GM21529 (cell line): ENCODE results near the gene HEATR5B.
"Not testable (repeated sequence)": the region's sequence is repeated elsewhere in the genome, so short reads cannot be mapped to it uniquely, and the experiment has no call there.

ENCODE experiments used
- ATAC-seq: cut with Tn5 transposase; IDR thresholded peaks from one replicate; pipeline ENCODE4 v1.9.1; 2021; ENCODE audit not compliant: unreplicated experiment

HEATR5B gene

GRCh38 chr2:36988008-36988407 is 96.2 kb downstream of the HEATR5B start:
- no peak for ATAC-seq

DNA sequence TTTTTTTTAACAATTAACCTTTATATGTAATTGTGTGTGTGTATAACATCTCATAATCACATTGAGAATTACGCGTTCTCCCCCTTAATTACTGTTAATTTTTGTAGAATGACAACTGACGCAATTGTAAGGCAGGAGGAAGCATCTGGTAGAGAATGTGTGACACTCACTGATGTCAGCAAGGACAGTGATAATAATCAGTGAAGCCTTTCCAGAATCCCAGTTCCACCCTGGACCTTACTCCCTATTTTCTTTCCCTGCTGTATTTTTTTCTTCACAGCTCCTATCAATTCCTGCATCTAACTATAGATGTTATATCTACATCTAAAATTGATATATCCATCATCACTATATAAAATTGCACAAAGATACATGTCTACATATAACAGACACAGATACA is 101.7 kb downstream of the HEATR5B start:
- ATAC-seq, result no peak

DNA sequence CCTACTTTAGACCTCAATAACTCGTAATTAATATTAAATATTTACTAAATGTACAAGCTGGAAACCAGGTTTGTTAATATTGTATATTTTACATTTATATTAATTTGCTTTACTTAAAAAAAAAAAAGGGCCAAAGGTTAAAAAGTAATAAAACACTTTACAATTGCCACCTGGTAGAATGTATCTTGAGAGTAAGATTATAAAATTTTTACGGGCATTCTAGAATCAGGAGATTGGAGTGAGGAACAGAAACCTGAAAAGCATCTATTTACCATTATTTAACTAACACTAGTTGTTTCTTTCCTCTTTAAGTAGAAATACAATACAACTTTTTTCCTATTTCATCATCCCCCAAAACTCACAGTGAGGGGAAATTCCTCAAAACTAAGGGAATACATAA is 102.3 kb downstream of the HEATR5B start:
- ATAC-seq, result no peak

DNA sequence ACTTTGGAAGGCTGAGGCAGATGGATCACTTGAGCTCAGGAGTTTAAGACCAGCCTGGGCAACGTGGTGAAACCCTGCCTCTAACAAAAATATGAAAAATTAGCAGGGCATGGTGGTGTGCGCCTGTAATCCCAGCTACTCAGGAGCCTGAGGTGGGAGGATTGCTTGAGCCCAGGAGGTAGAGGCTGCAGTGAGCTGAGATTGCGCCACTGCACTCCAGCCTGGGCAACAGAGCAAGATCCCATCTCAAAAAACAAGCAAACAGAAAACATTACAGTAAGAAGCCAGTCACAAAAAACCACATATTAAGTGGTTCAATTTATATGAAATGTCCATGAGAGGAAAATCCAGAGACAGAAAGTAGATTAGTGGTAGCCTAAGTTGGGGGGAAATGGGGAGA is 105.2 kb downstream of the HEATR5B start:
- ATAC-seq, result not testable (repeated sequence)

DNA sequence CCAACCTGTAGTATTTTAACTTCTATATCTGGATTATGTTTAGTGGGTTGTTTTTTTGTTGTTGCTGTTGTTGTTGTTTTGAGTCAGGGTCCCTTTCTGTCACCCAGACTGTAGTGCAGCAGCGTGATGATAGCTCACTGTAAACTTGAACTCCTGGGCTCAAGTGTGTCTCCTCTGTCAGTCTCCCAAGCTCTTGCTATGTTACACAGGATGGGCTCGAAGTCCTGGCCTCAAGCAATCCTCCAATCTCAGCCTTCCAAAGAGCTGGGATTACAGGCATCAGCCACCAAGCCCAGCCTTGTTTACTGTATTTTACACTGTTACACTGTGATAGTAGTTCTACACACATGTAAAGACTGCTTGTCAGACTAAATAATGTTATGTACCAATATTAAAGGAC is 108.1 kb downstream of the HEATR5B start:
- ATAC-seq, result no peak

DNA sequence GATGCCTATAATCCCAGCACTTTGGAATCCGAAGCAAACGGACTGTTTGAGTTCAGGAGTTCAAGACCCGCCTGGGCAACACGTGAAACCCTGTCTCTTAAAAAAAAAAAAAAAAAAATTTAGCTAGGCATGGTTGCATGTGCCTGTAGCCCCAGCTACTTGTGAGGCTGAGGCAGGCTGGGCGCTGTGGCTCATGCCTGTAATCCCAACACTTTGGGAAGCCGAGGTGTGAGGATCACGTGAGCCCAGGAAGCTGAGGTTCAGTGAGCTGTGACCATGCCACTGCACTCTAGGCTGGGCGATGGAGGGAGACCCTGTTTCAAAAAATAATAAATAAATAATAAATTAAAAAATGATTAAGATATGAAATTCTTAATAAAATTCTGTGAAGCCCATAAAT is 108.9 kb downstream of the HEATR5B start:
- no peak for ATAC-seq

GRCh38 chr2:36973320-36973719 is 110.9 kb downstream of the HEATR5B start:
- no peak for ATAC-seq

- ATAC-seq, result no peak
Observed at GRCh38 chr2:36971990-36972389, 112.2 kb downstream of the HEATR5B start.

DNA sequence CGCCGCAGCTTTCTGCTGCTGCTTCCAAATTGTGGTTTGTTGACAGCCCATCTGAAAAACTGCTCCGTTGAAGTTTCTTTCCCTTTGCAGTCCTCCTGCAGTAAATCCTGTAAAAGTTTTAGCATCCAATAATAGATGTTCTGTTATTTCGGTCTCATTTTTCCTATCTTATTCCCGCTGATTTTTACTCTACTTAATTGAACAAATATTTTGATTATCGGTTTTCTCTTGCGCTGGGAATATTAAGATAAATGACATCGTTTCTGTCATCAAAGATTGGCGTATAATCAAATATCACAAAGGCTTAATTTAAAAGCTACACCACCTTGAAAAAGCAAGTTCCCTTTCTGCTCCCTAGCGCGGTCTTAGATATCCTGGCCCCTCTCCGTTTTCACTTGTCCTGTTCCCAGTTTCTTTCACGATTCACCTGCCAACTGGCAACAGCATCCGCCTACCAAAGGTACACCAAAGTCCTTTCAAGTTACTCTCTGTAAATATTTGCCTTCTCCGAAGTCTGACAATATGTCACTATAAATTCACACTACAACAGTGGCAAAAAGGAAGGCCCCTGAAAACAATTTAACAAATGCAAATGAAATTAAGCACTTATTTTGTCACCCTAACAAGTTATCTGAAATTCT is 116.8 kb downstream of the HEATR5B start:
- no peak for ATAC-seq

DNA sequence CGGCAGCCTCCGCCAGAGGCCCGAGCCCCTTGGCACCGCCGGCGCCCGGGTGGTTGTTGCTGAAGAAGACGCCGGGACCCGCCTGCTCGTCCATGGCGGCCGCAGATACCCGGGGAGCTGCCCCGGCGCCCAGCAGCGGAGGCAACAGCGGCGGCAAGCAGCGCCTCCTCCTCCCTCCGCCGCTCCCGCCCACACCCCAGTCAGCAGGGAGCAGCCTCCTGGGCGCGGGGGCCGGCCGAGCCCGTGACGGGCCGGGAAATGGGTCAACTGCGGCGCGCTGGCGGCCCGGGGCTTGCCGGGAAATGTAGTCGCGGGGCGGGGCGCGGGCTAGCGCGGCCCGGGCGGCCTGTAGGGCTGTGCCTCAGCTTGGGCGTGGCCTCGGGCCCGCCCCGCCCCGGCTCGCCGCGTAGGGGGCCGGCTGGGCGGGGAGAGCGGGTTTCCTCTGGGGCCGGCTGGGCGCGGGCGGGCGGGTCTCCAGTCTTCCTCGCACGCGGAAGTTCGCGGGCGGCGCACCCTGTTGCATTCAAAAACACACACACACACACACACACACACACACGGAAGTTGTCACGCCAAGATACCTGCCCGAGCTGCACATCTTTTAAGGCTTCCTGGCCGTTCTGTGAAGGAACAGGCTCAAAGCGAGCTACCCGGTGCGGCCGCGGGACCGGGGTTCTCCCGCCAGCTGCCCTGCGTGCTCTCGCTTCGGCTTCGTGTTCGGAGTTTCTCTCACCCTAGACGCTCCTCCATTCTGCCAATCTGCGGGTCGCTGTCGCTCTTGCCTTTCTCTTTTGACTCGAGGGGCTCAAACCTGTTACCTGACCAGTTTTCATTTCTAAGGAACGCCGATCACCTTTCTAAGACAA is 117.6 kb downstream of the HEATR5B start, which contains the start of gene STRN:
STRN (minus strand) TSS at position 167 of the 866 bp plus-strand sequence; CDS start at position 94, 73 bp downstream.
- ATAC-seq, result peak; percentile 96

DNA sequence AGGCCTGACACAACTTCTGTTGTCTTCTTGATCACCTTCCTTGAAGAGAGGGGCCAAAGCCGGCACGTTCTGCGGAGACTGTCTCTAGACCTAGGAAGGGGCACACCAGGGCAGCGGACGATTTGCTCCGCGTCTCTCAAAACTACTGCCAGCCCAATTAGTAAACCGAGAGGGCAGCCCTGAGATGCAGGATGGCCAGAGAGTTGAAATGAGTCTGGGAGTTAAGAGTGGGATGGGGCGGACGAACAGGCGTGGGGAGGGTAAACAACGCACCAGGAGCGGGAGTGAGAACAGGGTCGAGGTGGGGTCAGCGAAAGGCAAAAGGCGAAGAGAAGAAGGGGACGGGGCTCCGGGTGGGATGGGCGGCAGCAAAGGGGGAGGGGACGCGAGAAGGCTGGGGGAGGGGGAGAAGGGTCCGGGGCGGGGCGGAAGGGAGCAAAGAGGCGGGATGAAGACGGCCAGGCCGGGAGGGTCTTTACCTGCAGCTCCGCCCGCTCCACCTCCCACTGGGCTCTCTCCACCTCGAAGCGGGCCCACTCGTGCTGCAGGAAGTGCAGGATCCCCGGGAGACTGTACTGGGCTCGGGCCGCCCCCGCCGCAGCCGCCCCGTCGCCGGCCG is 118.3 kb downstream of the HEATR5B start:
- ATAC-seq, result peak; percentile 25

GRCh38 chr2:36965206-36965605 is 119.0 kb downstream of the HEATR5B start:
- no peak for ATAC-seq

- ATAC-seq, result no peak
Observed at GRCh38 chr2:36964496-36965058, 119.6 kb downstream of the HEATR5B start.

- no peak for ATAC-seq
Observed at GRCh38 chr2:36963734-36964133, 120.4 kb downstream of the HEATR5B start.

- ATAC-seq, result no peak
Observed at GRCh38 chr2:36963106-36963505, 121.1 kb downstream of the HEATR5B start.

DNA sequence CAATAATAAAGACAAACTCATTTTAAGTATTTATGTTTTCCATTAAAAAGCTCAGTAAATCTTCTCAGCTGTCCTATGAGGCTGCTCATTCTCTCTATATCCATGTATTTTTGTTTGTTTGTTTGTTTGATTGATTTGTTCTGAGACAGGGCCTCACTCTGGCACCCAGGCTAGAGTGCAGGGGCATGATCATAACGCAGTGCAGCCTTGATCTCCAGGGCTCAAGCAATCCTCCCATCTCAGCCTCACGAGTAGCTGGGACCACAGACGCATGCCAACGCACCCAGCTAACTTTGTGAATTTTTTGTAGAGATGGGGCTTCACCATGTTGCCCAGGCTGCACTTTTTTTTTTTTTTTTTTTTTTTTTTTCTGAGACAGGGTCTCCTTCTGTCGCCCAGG is 123.4 kb downstream of the HEATR5B start:
- no peak for ATAC-seq

DNA sequence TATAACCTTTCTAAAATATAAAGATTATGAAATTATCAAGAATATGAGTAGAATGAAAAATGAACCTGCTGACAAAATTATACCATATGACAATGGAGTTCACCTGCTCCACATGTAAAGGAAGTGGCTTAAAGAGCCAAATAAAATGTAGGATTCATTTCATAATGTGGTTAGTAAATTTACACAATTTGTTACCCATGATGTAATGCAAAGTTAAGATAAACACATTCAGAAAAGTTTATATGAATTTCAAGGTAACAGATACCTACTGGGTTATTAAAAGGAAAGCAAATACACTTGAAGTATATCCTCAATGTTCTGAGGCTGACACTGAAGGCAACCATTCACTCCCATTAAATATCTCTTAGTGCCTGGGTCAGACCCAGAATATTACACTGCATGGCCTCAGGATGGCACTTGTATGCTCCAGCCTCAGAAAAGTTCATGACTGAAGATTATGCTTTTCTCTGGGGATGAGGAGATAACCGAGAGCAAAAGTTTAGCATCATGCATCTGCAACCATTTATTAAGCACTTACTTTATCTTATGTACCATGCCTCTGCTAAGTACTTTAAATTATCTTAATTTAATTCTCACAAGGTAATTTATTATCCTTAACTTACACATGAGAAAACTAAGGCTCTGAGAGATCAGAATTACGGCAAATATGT is 124.0 kb downstream of the HEATR5B start:
- no peak for ATAC-seq

GRCh38 chr2:36954977-36955607 is 129.1 kb downstream of the HEATR5B start:
- ATAC-seq, result no peak

GRCh38 chr2:36952748-36953197 is 131.4 kb downstream of the HEATR5B start:
- ATAC-seq, result no peak

DNA sequence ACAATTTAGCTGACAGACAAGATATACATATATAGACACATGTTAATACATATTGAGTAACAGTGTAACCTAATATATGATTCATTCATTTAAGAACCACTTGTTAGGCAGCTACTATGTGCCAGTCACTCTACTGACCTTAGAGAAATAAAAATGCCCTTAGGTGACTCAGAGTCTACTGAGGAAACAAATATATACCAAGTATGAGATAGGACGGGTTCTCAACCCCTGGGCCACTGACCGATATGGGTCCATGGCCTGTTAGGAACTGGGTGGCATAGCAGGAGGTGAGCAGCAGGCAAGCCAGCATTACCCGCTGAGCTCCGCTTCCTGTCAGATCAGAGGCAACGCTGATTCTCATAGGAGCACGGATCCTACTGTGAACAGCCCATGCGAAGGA is 132.6 kb downstream of the HEATR5B start:
- ATAC-seq, result no peak
